CD4-positive, CD25-positive, alpha-beta regulatory T cell (primary cell): ENCODE measurements around the gene GIPC1. TPM values are rescaled to one million over a fixed set of nuclear protein-coding genes. Genes with fewer than 3 reads are reported as not detected.

Experiments used
- ATAC-seq, 2 donors: fragments of 150-1000 bp; cut with Tn5 transposase; one replicate each; pipeline ENCODE4 v1.10.0; 2021; ENCODE audit warnings: low read depth in 2 of 2, moderate number of reproducible peaks in 2 of 2, moderate library complexity in 1 of 2
- DNase-seq, 3 donors: peaks; one replicate each; pipeline versions ENCODE4 v3.0.0 to v3.0.0-alpha.2; 2012 to 2022; ENCODE audit warnings: mixed read lengths in 1 of 3
- H3K27ac ChIP-seq: one replicate; pipeline ENCODE4 v1.7.0; 2013; ENCODE audit warnings: mild to moderate bottlenecking, low read length; ENCODE audit not compliant: insufficient read depth, poor library complexity, severe bottlenecking
- H3K27me3 ChIP-seq: one replicate; pipeline ENCODE4 v1.7.0; 2013; ENCODE audit warnings: low read length; ENCODE audit not compliant: control insufficient read depth, insufficient read depth
- H3K36me3 ChIP-seq: one replicate; pipeline ENCODE4 v1.7.0; 2013; ENCODE audit warnings: mild to moderate bottlenecking, low read length, moderate library complexity; ENCODE audit not compliant: control insufficient read depth, insufficient read depth
- H3K4me1 ChIP-seq: 2 replicates; pipeline ENCODE4 v1.7.0; 2013; ENCODE audit warnings: mild to moderate bottlenecking, low read length; ENCODE audit not compliant: insufficient read depth, control insufficient read depth, poor library complexity, severe bottlenecking
- H3K4me3 ChIP-seq: one replicate; pipeline ENCODE4 v1.7.0; 2013; ENCODE audit warnings: low read depth, mild to moderate bottlenecking, low read length, moderate library complexity
- H3K9me3 ChIP-seq, 2 experiments: 1 replicate in 1 of 2; 2 replicates in 1 of 2; pipeline ENCODE4 v1.7.0; 2013; ENCODE audit warnings: low read length in 2 of 2, mild to moderate bottlenecking in 1 of 2, moderate library complexity in 1 of 2; ENCODE audit not compliant: control insufficient read depth in 2 of 2
- H3K27ac Mint-ChIP-seq, 3 donors: one replicate each; pipeline ENCODE4 v1.8.0; 2020 to 2022; ENCODE audit warnings: mild to moderate bottlenecking in 3 of 3, mixed read lengths in 3 of 3, moderate library complexity in 2 of 3
- H3K27me3 Mint-ChIP-seq: one replicate; pipeline ENCODE4 v1.8.0; 2022; ENCODE audit warnings: mild to moderate bottlenecking, mixed read lengths
- H3K36me3 Mint-ChIP-seq: one replicate; pipeline ENCODE4 v1.8.0; 2020; ENCODE audit warnings: mixed read lengths
- H3K4me1 Mint-ChIP-seq, 4 donors: one replicate each; pipeline ENCODE4 v1.8.0; 2020 to 2022; ENCODE audit warnings: mixed read lengths in 4 of 4, mild to moderate bottlenecking in 1 of 4
- H3K4me3 Mint-ChIP-seq, 4 donors: one replicate each; pipeline ENCODE4 v1.8.0; 2020 to 2022; ENCODE audit warnings: mild to moderate bottlenecking in 4 of 4, mixed read lengths in 4 of 4, moderate library complexity in 3 of 4
- H3K9me3 Mint-ChIP-seq, 7 donors: one replicate each; pipeline ENCODE4 v1.8.0; 2020 to 2022; ENCODE audit warnings: mixed read lengths in 7 of 7, mild to moderate bottlenecking in 3 of 7, moderate library complexity in 2 of 7
- polyA plus RNA-seq, 4 donors: library from polyadenylated mRNA; unstranded; fragments of 300-500 nt; fragmentation: Illumina TruSeq; gene quantifications; one replicate each; pipeline ENCODE4 v1.2.3, GENCODE V29; 2021
- total RNA-seq: library from RNA; stranded (reverse); gene quantifications from one replicate; pipeline ENCODE4 v1.2.3, GENCODE V29; 2022

GIPC1 gene
- total and polyA plus RNA-seq, 5 donors from 2014 or later = 37.5 to 62.0 (median 50.7) TPM

DNA sequence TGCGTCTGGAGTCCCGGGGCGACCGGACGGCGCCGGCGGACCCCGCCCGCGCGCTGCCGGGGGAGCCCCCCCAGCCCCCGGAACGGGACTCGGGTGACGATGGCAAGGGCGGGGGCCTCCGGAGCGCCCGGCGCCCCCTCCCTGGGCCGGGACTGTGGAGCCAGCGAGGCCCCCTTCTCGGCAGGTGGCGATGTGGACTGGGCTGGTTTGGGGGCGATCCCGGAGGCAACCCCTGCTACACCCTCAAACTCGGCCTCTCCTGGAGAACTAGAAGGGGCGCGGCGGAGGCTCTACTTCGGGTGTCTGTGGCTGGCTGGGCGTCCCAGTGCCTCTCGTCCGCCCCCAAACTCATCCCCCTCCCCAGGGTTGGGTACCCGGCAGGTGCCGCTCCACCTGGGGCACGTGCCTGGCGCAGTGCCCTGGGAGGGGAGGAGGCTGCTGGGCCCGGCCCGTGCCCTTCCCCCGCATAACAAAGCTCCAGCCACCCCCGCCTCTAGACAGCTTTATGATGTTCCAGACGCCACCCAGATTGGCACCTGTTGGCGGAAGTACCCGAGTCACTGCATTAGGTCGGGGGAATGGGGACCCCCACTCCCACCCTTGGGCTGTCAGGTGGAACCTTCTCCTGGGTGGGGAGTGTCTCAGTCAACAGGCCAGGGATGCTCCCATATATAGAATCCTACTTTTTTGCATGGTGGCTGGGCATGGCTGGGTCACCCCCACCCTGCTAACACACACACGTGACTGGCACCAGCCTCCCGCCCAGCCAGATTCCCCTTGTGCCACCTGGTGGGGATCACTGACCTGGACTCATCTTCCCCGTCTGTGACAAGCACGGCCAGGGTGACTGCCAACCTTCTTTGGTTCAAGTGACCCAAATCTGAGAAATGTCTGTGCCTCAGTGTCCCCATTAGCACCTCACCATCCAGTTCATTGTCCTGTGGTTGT, 62.1 kb downstream of the GIPC1 start:
- peaks cover 6% of the 10 kb centered on the region for H3K27me3 Mint-ChIP-seq

DNA sequence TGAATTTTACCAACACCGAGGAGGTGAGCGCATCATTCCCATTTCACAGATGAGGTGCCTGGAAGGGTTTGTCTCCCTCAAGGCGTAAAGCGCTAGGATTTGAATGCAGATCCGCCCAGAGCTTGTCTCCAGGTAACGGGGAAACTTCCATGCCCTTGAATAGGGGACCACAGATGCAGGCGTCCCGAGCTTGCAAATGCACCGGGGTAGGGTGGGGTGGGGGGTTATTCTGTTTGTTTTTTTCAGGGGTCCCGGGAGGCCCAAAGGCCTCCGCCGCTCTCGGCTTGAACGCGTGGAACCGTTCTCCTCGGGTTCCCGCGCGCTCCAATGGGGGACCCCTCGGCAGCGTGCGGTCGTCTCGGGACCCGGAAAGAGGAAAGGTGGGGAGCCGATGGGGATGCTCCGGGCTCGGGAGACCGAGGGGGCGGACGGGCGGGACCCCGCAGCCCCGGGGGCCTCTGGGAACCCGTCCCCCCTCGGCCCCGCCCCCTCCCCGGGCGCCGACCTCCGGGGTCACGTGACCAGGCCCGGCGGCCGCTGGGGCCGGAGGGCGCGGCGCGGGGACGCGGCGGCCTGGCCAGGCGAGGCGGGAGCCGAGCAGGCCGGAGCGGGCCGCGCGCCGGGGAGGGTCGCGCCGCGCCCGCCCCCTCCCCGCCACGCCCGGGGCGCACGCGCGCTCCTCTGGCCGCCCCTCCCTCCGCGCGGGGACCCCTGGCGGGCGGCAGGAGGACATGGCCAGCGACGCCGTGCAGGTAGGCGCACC, 63.0 kb downstream of the GIPC1 start, which contains the start of gene PKN1:
Gene PKN1 (plus strand): TSS at position 516 of the 763 bp plus-strand sequence. CDS start 216 bp downstream, at position 732.
- DNase-seq (peak; percentile 23 to 51 (median 44)), ATAC-seq (peak; percentile 14 to 19)
- Mint-ChIP-seq H3K9me3 (no peaks in the 10 kb centered on the region), H3K4me1 (peaks cover 1 to 47% (median 24%) of the 10 kb centered on the region in 4 donors), H3K4me3 (peak within 1 kb of the TSS; percentile 89 to 96 (median 92)), H3K27ac (peak within 1 kb of the TSS; percentile 90 to 92 (median 90)), H3K27me3 (peaks cover 6% of the 10 kb centered on the region), H3K36me3 (no peaks in the 10 kb centered on the region)
- no peaks in the 10 kb centered on the region for H3K27me3 ChIP-seq
- H3K36me3 ChIP-seq = no peaks in the 10 kb centered on the region
- H3K4me3 ChIP-seq = peak within 1 kb of the TSS; percentile 67
- peaks cover 34% of the 10 kb centered on the region for H3K4me1 ChIP-seq
- H3K9me3 ChIP-seq = no peaks in the 10 kb centered on the region
- H3K27ac ChIP-seq = peak within 1 kb of the TSS; percentile 74

More for the DNA sequence above, 62.1 kb downstream of the GIPC1 start:
- H3K4me1 ChIP-seq = peaks cover 36% of the 10 kb centered on the region
- no peaks in the 10 kb centered on the region for H3K9me3 ChIP-seq
- Mint-ChIP-seq H3K9me3 (no peaks in the 10 kb centered on the region), H3K27ac (peak overlapping the region; percentile 74 to 90 (median 76)), H3K4me1 (peaks cover 3 to 55% (median 27%) of the 10 kb centered on the region in 4 donors), H3K4me3 (peak overlapping the region; percentile 74 to 88 (median 84)), H3K36me3 (no peaks in the 10 kb centered on the region)
- DNase-seq (peak; percentile 34 to 65 (median 53)), ATAC-seq (peak; percentile 56 to 59)
- peak overlapping the region; percentile 43 for H3K4me3 ChIP-seq
- H3K27ac ChIP-seq = peak overlapping the region; percentile 74
- no peaks in the 10 kb centered on the region for H3K27me3 ChIP-seq
- no peaks in the 10 kb centered on the region for H3K36me3 ChIP-seq

DNA sequence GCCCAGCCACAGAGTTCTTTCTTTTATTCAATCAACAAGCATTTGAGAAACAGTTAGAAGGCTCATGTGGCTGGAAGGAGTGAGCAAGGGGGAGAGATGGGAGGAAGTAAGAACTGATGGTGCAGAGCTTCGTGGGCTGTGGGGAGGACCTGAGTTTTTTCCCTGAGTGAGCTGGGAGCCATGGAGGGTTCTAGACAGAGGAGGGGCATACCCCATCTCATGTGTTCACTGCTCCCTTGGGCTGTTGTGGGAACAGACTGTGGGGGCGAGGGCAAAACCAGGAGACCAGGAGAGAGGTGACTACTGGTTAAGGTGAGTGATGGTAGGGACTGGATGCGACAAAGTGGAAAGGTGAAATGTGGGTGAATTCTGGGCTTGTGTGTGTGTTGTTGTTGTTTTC, 65.2 kb downstream of the GIPC1 start:
- Mint-ChIP-seq H3K9me3 (no peaks in the 10 kb centered on the region), H3K27me3 (peaks cover 6% of the 10 kb centered on the region), H3K36me3 (no peaks in the 10 kb centered on the region), H3K27ac (peak overlapping the region; percentile 59 to 75 (median 64)), H3K4me3 (peak overlapping the region; percentile 43 to 62 (median 52)), H3K4me1 (peaks cover 0 to 32% (median 15%) of the 10 kb centered on the region in 4 donors)
- no peak overlapping the region for H3K27ac ChIP-seq
- H3K4me3 ChIP-seq = no peak overlapping the region
- H3K36me3 ChIP-seq = no peaks in the 10 kb centered on the region
- no peak for ATAC-seq
- no peak for DNase-seq
- peaks cover 34% of the 10 kb centered on the region for H3K4me1 ChIP-seq
- no peaks in the 10 kb centered on the region for H3K27me3 ChIP-seq
- no peaks in the 10 kb centered on the region for H3K9me3 ChIP-seq

DNA sequence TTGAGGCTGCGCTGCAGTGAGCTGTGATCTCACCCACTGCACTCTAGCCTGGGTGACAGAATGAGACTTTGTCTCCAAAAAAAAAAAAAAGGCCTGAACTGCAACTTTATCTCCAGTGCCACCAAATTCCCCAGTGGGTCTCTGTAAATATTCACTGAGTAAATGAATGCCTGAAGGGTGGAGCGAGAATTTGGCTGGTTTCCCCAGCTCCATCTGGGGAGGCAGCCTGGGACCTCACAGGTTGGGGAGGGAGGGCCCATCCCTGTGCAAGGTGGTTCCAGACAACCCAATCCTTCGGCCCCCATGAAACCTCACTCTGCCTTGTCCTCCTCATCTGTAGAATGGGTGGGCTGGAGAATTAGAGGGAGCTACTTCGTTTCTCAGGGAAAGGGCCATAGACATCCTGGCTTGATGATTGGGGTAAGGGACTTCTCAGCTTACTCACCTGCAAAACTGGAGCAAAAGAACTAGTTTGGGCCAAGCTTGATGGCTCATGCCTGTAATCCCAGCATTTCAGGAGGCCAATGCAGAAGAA, 67.0 kb downstream of the GIPC1 start:
- Mint-ChIP-seq H3K27ac (no peak overlapping the region), H3K4me1 (peaks cover 0 to 17% (median 6%) of the 10 kb centered on the region in 4 donors), H3K27me3 (peaks cover 6% of the 10 kb centered on the region), H3K9me3 (no peaks in the 10 kb centered on the region), H3K4me3 (peak overlapping the region in 2 of 4 donors; percentile 53 to 70), H3K36me3 (no peaks in the 10 kb centered on the region)
- Histone ChIP-seq H3K4me1 (peaks cover 17% of the 10 kb centered on the region), H3K4me3 (no peak overlapping the region), H3K36me3 (no peaks in the 10 kb centered on the region), H3K27me3 (no peaks in the 10 kb centered on the region), H3K27ac (no peak overlapping the region), H3K9me3 (no peaks in the 10 kb centered on the region)
- ATAC-seq (no peak), DNase-seq (no peak)

Other genes with a start within 250 kb of the GIPC1 start
- 670 TPM for gene ADGRE5, start 114.7 kb downstream of the GIPC1 start, total RNA-seq
- 100 to 1,000 TPM; 122 to 174 (median 144) TPM for gene ADGRE5, start 114.7 kb downstream of the GIPC1 start, polyA plus RNA-seq
- gene DDX39A, start 76.8 kb downstream of the GIPC1 start, total RNA-seq = 232 TPM
- 100 to 1,000 TPM; 110 to 150 (median 125) TPM for gene DDX39A, start 76.8 kb downstream of the GIPC1 start, polyA plus RNA-seq
- 151 TPM for gene PKN1, start 62.8 kb downstream of the GIPC1 start, total RNA-seq
- gene PKN1, start 62.8 kb downstream of the GIPC1 start, polyA plus RNA-seq = 10 to 100 TPM; 43.2 to 61.7 (median 52.1) TPM
- gene PTGER1, start 20.8 kb downstream of the GIPC1 start, total RNA-seq = not detected
- gene PTGER1, start 20.8 kb downstream of the GIPC1 start, polyA plus RNA-seq = not detected
- gene DNAJB1, start 22.3 kb upstream of the GIPC1 start, total RNA-seq = 754 TPM
- gene DNAJB1, start 22.3 kb upstream of the GIPC1 start, polyA plus RNA-seq = 100 to 1,000 TPM; 302 to 349 (median 332) TPM
- gene TECR, start 33.5 kb upstream of the GIPC1 start, total RNA-seq = 159 TPM
- gene TECR, start 33.5 kb upstream of the GIPC1 start, polyA plus RNA-seq = 100 to 1,000 TPM; 304 to 351 (median 335) TPM
- gene NDUFB7, start 75.9 kb upstream of the GIPC1 start, total RNA-seq = 51.4 TPM
- gene NDUFB7, start 75.9 kb upstream of the GIPC1 start, polyA plus RNA-seq = 100 to 1,000 TPM; 196 to 238 (median 218) TPM
- 0.25 TPM for gene CLEC17A, start 87.0 kb upstream of the GIPC1 start, total RNA-seq
- not detected for gene CLEC17A, start 87.0 kb upstream of the GIPC1 start, polyA plus RNA-seq
- gene ADGRE3, start 178.7 kb upstream of the GIPC1 start, total RNA-seq = not detected
- not detected for gene ADGRE3, start 178.7 kb upstream of the GIPC1 start, polyA plus RNA-seq
- 24.7 TPM for gene ZNF333, start 193.9 kb upstream of the GIPC1 start, total RNA-seq
- 10 to 100 TPM in 3 of 4 donors, 1 to 10 TPM in 1; 8.1 to 11.0 (median 10.3) TPM for gene ZNF333, start 193.9 kb upstream of the GIPC1 start, polyA plus RNA-seq